HG03095 (cell line): ENCODE results near the gene IDH1.
"Not testable (repeated sequence)": the region's sequence is repeated elsewhere in the genome, so short reads cannot be mapped to it uniquely, and the experiment has no call there.

Experiments used
- ATAC-seq: cut with Tn5 transposase; IDR thresholded peaks from one replicate; pipeline ENCODE4 v1.9.1; 2021; ENCODE audit warnings: moderate library complexity; ENCODE audit not compliant: unreplicated experiment

Gene IDH1

GRCh38 chr2:208254871-208255556 lies at the start of gene IDH1:
TSS of gene IDH1 (minus strand) at chr2:208255071. CDS start at chr2:208251551, 3,520 bp downstream.
- peak; percentile 56 for ATAC-seq

- no peak for ATAC-seq
Measured at GRCh38 chr2:208304157-208304556, 49.3 kb upstream of the IDH1 start.

GRCh38 chr2:208300847-208301618 lies 46.2 kb upstream of the IDH1 start:
- ATAC-seq = no peak

- ATAC-seq = no peak
Measured at GRCh38 chr2:208297961-208298360, 43.1 kb upstream of the IDH1 start.

GRCh38 chr2:208296610-208297009 lies 41.7 kb upstream of the IDH1 start:
- ATAC-seq = no peak

- ATAC-seq = no peak
Measured at GRCh38 chr2:208295834-208296233, 41.0 kb upstream of the IDH1 start.

- ATAC-seq = peak; percentile 49
Measured at GRCh38 chr2:208294482-208295024, 39.7 kb upstream of the IDH1 start.

GRCh38 chr2:208285853-208286252 lies 31.0 kb upstream of the IDH1 start:
- ATAC-seq = no peak

GRCh38 chr2:208280933-208281332 lies 26.1 kb upstream of the IDH1 start:
- ATAC-seq = peak; percentile 69

- ATAC-seq = no peak
Measured at GRCh38 chr2:208280234-208280633, 25.4 kb upstream of the IDH1 start.

GRCh38 chr2:208279236-208279635 lies 24.4 kb upstream of the IDH1 start:
- ATAC-seq = no peak

GRCh38 chr2:208278549-208278948 lies 23.7 kb upstream of the IDH1 start:
- no peak for ATAC-seq

- no peak for ATAC-seq
Measured at GRCh38 chr2:208274748-208275147, 19.9 kb upstream of the IDH1 start.

- ATAC-seq = no peak
Measured at GRCh38 chr2:208269091-208269490, 14.2 kb upstream of the IDH1 start.

GRCh38 chr2:208268156-208268952 lies 13.5 kb upstream of the IDH1 start:
- no peak for ATAC-seq

- ATAC-seq = not testable (repeated sequence)
Measured at GRCh38 chr2:208267526-208267925, 12.7 kb upstream of the IDH1 start.

GRCh38 chr2:208266936-208267335 lies 12.1 kb upstream of the IDH1 start:
- ATAC-seq = no peak

- ATAC-seq = peak; percentile 4
Measured at GRCh38 chr2:208266553-208266893, 11.7 kb upstream of the IDH1 start.

GRCh38 chr2:208265801-208266552 lies 11.1 kb upstream of the IDH1 start, which contains the start of gene PIKFYVE:
TSS of gene PIKFYVE (plus strand) at chr2:208266255. CDS start at chr2:208271520, 5,265 bp downstream.
- ATAC-seq = peak; percentile 82

GRCh38 chr2:208265371-208265800 lies 10.5 kb upstream of the IDH1 start:
- peak; percentile 45 for ATAC-seq
